PC-3 (cell line): ENCODE results near the gene NADK2.

ENCODE experiments used
- CTCF ChIP-seq: fragments of 300-600 bp; sonication (generic); conservative IDR thresholded peaks from 2 replicates; pipeline ENCODE4 v1.5.1; 2017; ENCODE audit warnings: antibody characterized with exemption, low read depth, mild to moderate bottlenecking, low read length
- EZH2 ChIP-seq: fragments of 300-600 bp; sonication (generic); IDR thresholded peaks from one replicate; pipeline ENCODE4 v1.6.1; 2017; ENCODE audit warnings: antibody characterized with exemption, mild to moderate bottlenecking, low read length; ENCODE audit not compliant: unreplicated experiment
- EZH2phosphoT487 ChIP-seq: fragments of 300-600 bp; sonication (generic); IDR thresholded peaks from 2 replicates; pipeline ENCODE4 v1.6.1; 2018; ENCODE audit warnings: mild to moderate bottlenecking, antibody characterized with exemption, low read length, borderline replicate concordance

DNA sequence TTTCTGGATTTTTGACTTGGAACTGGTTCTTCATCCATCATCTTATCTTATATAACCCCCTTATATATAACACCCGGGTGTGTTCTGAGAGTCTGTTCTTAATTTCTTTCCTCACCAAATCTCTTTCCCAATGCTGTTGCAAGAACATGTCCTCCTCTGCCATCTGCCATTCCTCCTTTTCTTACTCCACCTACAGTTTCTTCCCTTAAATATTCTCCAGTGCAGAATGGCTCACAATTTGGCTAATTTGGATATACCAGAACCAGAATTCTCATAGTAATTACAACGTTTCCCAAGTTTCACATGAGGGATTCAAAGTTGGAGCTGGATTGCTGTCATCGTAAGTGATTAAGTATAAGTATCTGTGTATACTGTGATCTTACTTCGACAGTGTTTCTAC, 61.8 kb downstream of the NADK2 start:
- no peak for TF ChIP-seq CTCF
- TF ChIP-seq EZH2phosphoT487: no peak
- TF ChIP-seq EZH2: no peak
